ENCODE results near the gene GP1BA. TPM values are rescaled to one million over a fixed set of nuclear protein-coding genes. Genes with fewer than 3 reads are reported as not detected.

The GP1BA gene
- total RNA-seq, 1 experiment from 2014 or later = not detected

- no peak for DNase-seq (ENCODE audit: low spot score)
These were observed 6.8 kb downstream of the GP1BA start for GRCh38 chr17:4938688-4939545.

DNA sequence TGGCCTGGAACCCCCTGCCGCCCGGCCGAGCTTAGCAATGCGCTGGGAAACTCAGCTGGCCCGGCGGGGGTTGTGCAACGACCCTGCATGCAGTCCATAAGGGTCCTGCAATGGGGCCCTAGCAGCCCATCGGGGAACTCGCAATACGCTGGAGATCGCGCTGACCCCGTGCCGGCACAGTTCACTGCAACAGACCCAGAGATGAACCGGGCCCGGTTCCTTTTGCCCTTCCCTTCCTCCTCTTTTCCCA is 7.4 kb downstream of the GP1BA start:
- no peak for DNase-seq (ENCODE audit: low spot score)

DNA sequence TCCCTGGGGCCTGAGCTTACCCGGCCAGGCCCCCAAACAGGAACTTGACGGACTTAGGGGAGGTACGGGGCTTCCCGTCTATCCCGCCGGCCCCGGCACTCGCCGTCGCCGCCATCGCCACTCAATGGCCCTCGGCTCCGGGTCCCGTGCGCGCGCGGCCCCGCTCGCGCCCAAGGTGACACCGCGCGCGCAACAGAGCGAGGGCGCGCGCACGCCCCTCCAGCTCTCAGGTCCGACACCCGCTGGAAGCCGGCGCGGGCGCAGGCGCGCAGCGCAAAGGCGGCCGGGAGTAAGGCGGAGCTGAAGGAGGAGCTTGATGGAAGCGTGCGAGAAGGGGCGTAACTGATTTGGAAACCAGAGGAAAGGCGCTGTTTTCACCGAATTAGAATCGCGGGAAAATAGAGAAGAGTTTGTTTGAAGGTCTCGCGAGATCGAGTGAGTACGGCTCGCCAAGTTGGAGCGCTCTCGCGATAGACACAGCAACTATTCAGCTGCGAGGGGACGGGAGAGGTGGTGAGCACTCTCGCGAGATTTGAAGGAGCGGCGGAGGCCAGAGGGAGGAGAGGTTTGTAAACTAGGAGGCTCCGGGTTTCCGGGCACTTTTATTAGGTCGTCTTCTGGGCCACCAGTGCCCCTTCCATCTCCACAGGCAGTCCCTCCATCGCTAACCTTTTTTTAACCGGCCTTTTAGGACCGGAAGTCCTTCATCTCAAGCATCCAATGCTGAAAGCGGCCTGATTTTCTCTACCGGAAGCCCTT is 7.9 kb downstream of the GP1BA start, which contains the start of the genes RNF167 and SLC25A11:
Gene RNF167 (plus strand): TSS at position 473 of the 759 bp plus-strand sequence. CDS start 642 bp downstream, outside the sequence.
Gene SLC25A11 (minus strand): TSS at position 251 of the 759 bp plus-strand sequence. CDS start 136 bp downstream, at position 115.
- DNase-seq (ENCODE audit: low spot score) = peak; percentile 97

- peak; percentile 66 for DNase-seq (ENCODE audit: low spot score)
These were observed 8.7 kb downstream of the GP1BA start for GRCh38 chr17:4940555-4941318.

GRCh38 chr17:4941319-4941610 is 9.2 kb downstream of the GP1BA start:
- no peak for DNase-seq (ENCODE audit: low spot score)

- no peak for DNase-seq (ENCODE audit: low spot score)
These were observed 10.9 kb downstream of the GP1BA start for GRCh38 chr17:4942760-4943508.

DNA sequence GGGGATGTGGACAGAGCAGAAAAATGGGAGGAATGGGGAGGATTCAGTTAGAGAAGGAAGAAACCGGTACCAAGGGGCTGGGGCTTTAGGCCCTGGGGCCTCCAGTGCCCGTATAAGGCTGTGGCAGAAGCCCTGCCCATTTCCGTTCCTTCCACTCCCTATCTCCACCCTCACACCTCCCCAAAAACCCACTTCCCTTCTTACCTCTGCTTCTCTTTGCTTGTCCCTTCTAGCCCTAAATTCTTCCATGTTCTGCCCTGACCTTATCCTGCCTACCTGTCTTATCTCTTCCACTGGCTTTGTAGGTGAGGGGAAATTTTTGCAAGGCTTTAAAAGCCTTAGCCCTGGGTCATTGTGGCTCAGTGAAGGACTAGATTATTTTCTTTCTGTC is 12.1 kb downstream of the GP1BA start:
- no peak for DNase-seq (ENCODE audit: low spot score)

- no peak for DNase-seq (ENCODE audit: low spot score)
These were observed 12.6 kb downstream of the GP1BA start for GRCh38 chr17:4944554-4945175.

DNA sequence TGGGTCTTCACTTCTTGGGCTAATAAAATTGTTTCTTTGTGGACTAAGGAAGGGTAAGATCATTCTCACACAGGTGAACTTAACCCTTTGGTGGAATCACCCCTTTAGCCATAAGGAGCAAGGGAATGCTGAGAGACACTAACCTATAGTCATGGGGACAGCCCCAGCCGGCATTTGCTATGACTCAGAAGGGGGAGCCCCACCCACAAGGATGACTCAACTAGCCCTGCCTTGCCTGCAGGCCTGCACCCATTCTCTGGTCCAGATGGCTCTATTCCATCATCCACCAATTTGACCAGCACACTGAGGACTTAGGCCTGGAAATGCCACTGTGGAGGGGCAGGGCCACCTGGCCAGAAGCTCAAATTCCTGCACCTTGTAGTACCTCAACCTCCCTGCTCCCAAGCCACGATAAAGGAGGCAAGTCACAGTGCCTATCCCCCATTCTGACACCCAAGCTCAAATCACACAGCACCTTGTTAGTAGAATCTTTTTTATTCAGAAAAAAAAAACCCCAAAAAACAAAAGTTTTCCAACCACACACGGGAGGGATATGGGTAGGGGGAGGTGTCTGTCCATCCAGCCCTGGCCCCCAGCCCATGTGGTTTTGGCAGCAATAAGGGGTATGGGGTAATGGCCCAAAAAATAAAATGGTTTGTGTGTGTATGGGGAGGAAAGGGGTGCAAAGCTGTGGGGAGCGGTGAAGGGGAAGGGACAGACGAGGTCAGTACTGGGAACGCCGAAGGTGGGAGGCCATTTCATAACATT is 13.3 kb downstream of the GP1BA start:
- DNase-seq (ENCODE audit: low spot score) = peak; percentile 81

DNA sequence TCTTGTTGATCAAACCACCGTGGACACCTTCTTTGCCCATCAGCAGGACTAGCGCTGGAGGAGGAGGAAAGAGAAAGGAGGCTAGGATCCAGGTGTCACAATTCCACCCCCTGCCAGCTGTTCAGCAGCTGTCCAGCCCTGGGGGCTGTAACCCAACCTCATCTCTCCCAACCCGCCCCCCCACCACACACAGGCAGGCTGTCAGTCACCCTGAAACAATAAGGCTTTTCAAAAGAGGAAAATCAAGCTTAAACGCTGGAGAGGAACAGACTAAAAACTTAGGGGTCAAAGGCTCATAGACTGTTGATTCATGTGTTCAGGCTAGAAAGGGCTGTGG is 13.8 kb downstream of the GP1BA start:
- DNase-seq (ENCODE audit: low spot score) = no peak

DNA sequence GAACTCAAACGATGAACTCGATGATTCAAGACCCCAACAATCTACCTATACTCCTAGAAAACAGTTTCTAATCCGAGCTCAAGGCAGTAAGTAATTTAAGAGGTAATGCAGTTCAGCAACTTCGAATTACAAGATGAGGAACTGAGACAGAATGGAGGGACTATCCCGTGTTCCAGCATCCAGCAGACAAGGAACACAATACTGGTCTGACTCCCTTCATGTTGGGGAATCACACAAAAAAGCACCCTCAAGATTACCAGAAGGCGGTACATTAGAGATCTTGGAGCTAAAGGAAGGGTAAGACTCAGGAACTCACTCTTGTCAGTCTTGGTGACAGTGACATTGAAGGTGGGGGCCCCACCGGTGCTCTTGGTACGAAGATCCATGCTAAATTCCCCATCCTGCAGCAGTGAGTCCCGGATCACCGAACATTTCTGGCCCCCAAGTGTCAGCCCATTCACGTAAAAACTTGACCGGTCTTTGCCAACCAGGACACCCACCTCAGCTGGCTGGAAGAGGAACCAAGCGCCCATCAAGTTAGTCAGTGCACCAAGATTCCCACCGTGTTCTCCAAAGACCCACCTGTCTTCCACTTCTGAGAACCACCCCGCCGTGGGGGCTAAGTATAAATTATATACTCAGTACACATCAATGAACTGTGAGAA is 14.4 kb downstream of the GP1BA start:
- no peak for DNase-seq (ENCODE audit: low spot score)

DNA sequence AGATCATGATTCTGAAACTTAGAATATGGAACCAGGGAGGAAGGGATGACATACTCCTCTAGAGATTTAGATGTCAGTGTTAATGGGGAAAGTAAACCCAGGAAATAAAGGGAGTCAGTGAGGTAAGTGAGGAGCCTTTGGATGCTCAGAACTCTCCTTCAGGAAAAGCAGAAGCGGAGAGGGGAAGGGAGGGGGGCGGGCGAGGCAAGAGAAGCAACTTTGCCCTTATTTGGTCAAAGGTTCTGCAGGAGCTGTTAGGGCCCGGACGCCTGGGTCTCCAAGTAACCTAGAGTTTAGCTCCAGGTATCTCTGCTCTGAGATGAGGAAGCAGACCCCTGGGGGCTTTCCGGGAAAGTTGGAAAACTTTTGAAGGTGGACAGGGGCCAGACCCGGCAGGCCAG is 14.9 kb downstream of the GP1BA start:
- DNase-seq (ENCODE audit: low spot score) = no peak

GRCh38 chr17:4947411-4948165 is 15.5 kb downstream of the GP1BA start:
- peak; percentile 36 for DNase-seq (ENCODE audit: low spot score)

DNA sequence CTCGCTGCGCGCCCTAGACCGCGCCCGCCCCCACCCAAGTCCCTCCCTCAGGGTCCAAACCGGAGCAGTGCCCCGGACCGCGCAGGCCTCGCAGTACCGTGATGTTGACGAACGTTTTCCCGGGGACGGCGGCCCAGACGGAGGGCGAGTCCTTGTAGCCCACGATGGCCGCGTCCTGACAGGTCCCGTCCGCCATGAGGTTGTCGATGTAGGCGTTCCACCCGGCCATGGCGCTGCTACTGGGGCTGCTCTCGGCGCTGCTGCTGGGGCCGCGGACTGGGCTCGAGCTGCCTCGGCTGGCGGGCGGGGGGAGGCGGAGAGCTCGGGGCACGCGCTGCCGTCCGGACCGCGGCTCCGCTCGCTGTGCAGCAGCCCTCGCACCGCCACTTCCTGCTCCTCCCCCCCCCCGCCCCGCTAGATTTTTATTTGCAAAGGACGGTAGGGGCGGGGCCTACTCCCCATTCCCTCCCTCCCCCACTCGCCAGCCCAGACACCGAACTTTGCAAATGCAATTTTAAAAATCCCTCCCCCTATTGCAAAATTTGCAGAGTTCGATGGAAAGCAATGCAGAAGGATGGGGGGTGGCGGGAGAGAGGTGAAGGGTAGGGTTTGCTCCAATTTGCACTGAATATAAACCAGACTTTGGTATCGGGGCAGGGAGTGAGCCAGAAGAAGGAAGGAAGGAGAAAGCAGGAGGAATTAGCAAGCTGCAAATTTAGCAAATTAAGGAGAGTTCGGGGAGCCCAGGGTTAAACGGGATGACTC is 16.3 kb downstream of the GP1BA start, which contains the start of gene PFN1:
Gene PFN1 (minus strand): TSS at position 365 of the 765 bp plus-strand sequence. CDS start 136 bp downstream, at position 229.
- peak; percentile 68 for DNase-seq (ENCODE audit: low spot score)

- DNase-seq (ENCODE audit: low spot score) = peak; percentile 69
These were observed 16.8 kb downstream of the GP1BA start for GRCh38 chr17:4948931-4949320.

GRCh38 chr17:4949321-4950074 is 17.4 kb downstream of the GP1BA start:
- peak; percentile 27 for DNase-seq (ENCODE audit: low spot score)

- DNase-seq (ENCODE audit: low spot score) = no peak
These were observed 18.1 kb downstream of the GP1BA start for GRCh38 chr17:4950075-4950745.
